Endothelial cell of umbilical vein (primary cell): ENCODE measurements around the gene ARHGAP27. TPM values are rescaled to one million over a fixed set of nuclear protein-coding genes. Genes with fewer than 3 reads are reported as not detected.

Experiments used
- BruUV-seq: library from RNA; stranded (reverse); fragments of 400-500 nt; replicated peaks from 2 replicates; lab custom pipeline; 2021; lab: Mats Ljungman, UMichigan
- CTCF ChIA-PET: fragments of 300-600, 350-600 bp; sonication (Branson Sonifier 250); formaldehyde crosslinking; loops from one replicate; lab custom pipeline; 2021; ENCODE audit warnings: antibody characterized with exemption, inconsistent platforms; lab: Charles Lee
- POLR2A ChIA-PET: fragments of 300-600, 350-600 bp; sonication (Branson Sonifier 250); formaldehyde crosslinking; loops from one replicate; lab custom pipeline; 2021; ENCODE audit warnings: antibody characterized with exemption, inconsistent platforms; lab: Charles Lee
- DNase-seq: peaks from one replicate; pipeline ENCODE4 v3.0.0-alpha.2; 2011; ENCODE audit warnings: low read depth, low spot score
- FAIRE-seq: peaks from 2 replicates; lab custom pipeline; 2011; peaks lifted over from hg19 to GRCh38; lab: Jason Lieb, UNC
- H2AFZ ChIP-seq: 2 replicates; pipeline ENCODE4 v1.6.0; 2012; ENCODE audit warnings: low read depth, low read length, control low read depth, inconsistent platforms
- H3K27ac ChIP-seq: 2 replicates; pipeline ENCODE4 v1.5.1; 2011; ENCODE audit warnings: low read depth, mild to moderate bottlenecking, control low read depth, low read length, moderate library complexity; ENCODE audit not compliant: insufficient read depth
- H3K27me3 ChIP-seq, 2 experiments: 2 replicates each; pipeline versions ENCODE4 v1.6.0 to v1.6.1; 2011; ENCODE audit warnings: low read length in 2 of 2, mixed read lengths in 1 of 2; ENCODE audit not compliant: control insufficient read depth in 2 of 2, insufficient read depth in 2 of 2
- H3K36me3 ChIP-seq, 2 experiments: 2 replicates in 1 of 2; 3 replicates in 1 of 2; pipeline ENCODE4 v1.5.1; 2011; ENCODE audit warnings: low read length in 2 of 2, mild to moderate bottlenecking in 1 of 2, moderate library complexity in 1 of 2; ENCODE audit not compliant: control insufficient read depth in 2 of 2, insufficient read depth in 2 of 2; ENCODE audit errors: extremely low read depth in 1 of 2
- H3K4me1 ChIP-seq: 3 replicates; pipeline ENCODE4 v1.5.1; 2011; ENCODE audit warnings: mild to moderate bottlenecking, low read length; ENCODE audit not compliant: control insufficient read depth, insufficient read depth; ENCODE audit errors: extremely low read depth
- H3K4me2 ChIP-seq: 2 replicates; pipeline ENCODE4 v1.6.1; 2011; ENCODE audit warnings: low read length, control low read depth, mixed read lengths; ENCODE audit not compliant: insufficient read depth
- H3K4me3 ChIP-seq, 3 experiments: fragments of 200-600 bp in 1 of 3; sonication (generic), shearing (Covaris generic) in 1 of 3; replicated peaks in 1 of 3; 2 replicates each; pipeline ENCODE4 v1.5.1; 2011 to 2016; ENCODE audit warnings: control low read depth in 3 of 3, low read length in 3 of 3, mild to moderate bottlenecking in 2 of 3, inconsistent platforms in 1 of 3, low read depth in 1 of 3, moderate library complexity in 1 of 3; ENCODE audit not compliant: insufficient read depth in 1 of 3
- H3K79me2 ChIP-seq: 2 replicates; pipeline ENCODE4 v1.6.0; 2012; ENCODE audit warnings: low read length, inconsistent platforms; ENCODE audit not compliant: control insufficient read depth, insufficient read depth
- H3K9ac ChIP-seq: replicated peaks from 2 replicates; pipeline ENCODE3; 2011; ENCODE audit warnings: low read length, control low read depth; ENCODE audit not compliant: insufficient read depth; ENCODE audit errors: extremely low read depth
- H3K9me1 ChIP-seq: replicated peaks from 3 replicates; pipeline ENCODE4 v1.6.0; 2011; ENCODE audit warnings: mild to moderate bottlenecking, low read length; ENCODE audit not compliant: control insufficient read depth, insufficient read depth; ENCODE audit errors: extremely low read depth
- H3K9me3 ChIP-seq: replicated peaks from 2 replicates; pipeline ENCODE4 v1.5.1; 2012; ENCODE audit warnings: low read length, inconsistent platforms; ENCODE audit not compliant: control insufficient read depth, insufficient read depth
- H4K20me1 ChIP-seq: replicated peaks from 2 replicates; pipeline ENCODE3; 2011; ENCODE audit warnings: mild to moderate bottlenecking, low read length; ENCODE audit not compliant: control insufficient read depth, insufficient read depth; ENCODE audit errors: extremely low read depth
- FOS ChIP-seq: IDR thresholded peaks from 2 replicates; pipeline ENCODE4 v1.6.1; 2011; ENCODE audit warnings: mild to moderate bottlenecking, low read length, moderate library complexity, borderline replicate concordance; ENCODE audit not compliant: insufficient read depth
- MAX ChIP-seq: IDR thresholded peaks from 2 replicates; pipeline ENCODE4 v1.6.1; 2011; ENCODE audit not compliant: insufficient read depth, insufficient read length
- POLR2A ChIP-seq: IDR thresholded peaks from 2 replicates; pipeline ENCODE4 v1.6.1; 2012; ENCODE audit warnings: low read depth, mild to moderate bottlenecking, control low read depth, low read length
- POLR2AphosphoS5 ChIP-seq: IDR thresholded peaks from 2 replicates; pipeline ENCODE4 v1.6.1; 2012; ENCODE audit warnings: low read depth, mild to moderate bottlenecking, control low read depth, low read length, moderate library complexity; ENCODE audit not compliant: insufficient read depth
- dilution Hi-C: fragments of 300-500 bp; cut with MboI; formaldehyde crosslinking; loops from one replicate; pipeline ENCODE4 v1.15.0; 2019; ENCODE audit warnings: low sequenced_read_pairs; ENCODE audit not compliant: extremely low pct_ligation_motif_present
- intact Hi-C: fragments of 100-400 bp; cut with micrococcal nuclease; formaldehyde crosslinking; loops from one replicate; pipeline ENCODE4 v1.10.0; 2022
- polyA plus RNA-seq, 4 experiments: library from polyadenylated mRNA; depleted of rRNA in 3 of 4; stranded (reverse) in 3 of 4; unstranded in 1 of 4; fragments of >200 nt; gene quantifications; 2 replicates each; pipeline versions ENCODE4 v1.2.1 to v1.2.3, GENCODE V29; 2011 to 2012; ENCODE audit warnings: missing spikeins in 1 of 4
- total RNA-seq: library from RNA; stranded (reverse); gene quantifications from 2 replicates; pipeline ENCODE4 v1.2.3, GENCODE V29; 2021

Gene ARHGAP27
- total and polyA plus RNA-seq, 2 donors (not counting 3 experiments of a cell fraction or from before 2014, with no cell fraction given): 21.0 to 47.0 TPM

GRCh38 chr17:45431531-45432404 lies 902 bp downstream of the ARHGAP27 start:
- POLR2A ChIA-PET: no interaction called here
- Histone ChIP-seq H3K27me3 (no peaks in the 10 kb centered on the region), H3K27ac (peak overlapping the region; percentile 39), H3K4me3 (peak overlapping the region; percentile 68 to 82 (median 70)), H4K20me1 (no peaks in the 10 kb centered on the region), H2AFZ (peak overlapping the region; percentile 66), H3K9ac (peak overlapping the region; percentile 61), H3K4me2 (peak overlapping the region; percentile 92), H3K79me2 (no peaks in the 10 kb centered on the region), H3K4me1 (peaks cover 3% of the 10 kb centered on the region), H3K9me3 (no peaks in the 10 kb centered on the region), H3K9me1 (no peaks in the 10 kb centered on the region), H3K36me3 (no peaks in the 10 kb centered on the region)
- FAIRE-seq (peak; percentile 83), DNase-seq (peak; percentile 54)
- TF ChIP-seq POLR2A: peak; percentile 8
- TF ChIP-seq POLR2AphosphoS5: peak; percentile 36
- TF ChIP-seq MAX: no peak
- TF ChIP-seq FOS: no peak
- CTCF ChIA-PET: interaction anchor here (1.2 kb wide), 2 partner anchors 14 to 16 kb away, joined by 3 to 5 read pairs; no protein-coding TSS in a partner anchor
- BruUV-seq: no TSS peak
- dilution Hi-C loops: no loop called here
- intact Hi-C loops: loop anchor here (1.0 kb wide), 1 partner anchor 15 kb away; no protein-coding TSS in a partner anchor
